ENCODE data around the gene FRAS1.
"Not testable (repeated sequence)": the region's sequence is repeated elsewhere in the genome, so short reads cannot be mapped to it uniquely, and the experiment has no call there.

FRAS1 gene

GRCh38 chr4:78174891-78175290 is 117.8 kb downstream of the FRAS1 start:
- Histone ChIP-seq H4K20me1 (ENCODE audit: insufficient read depth, low read length) (no peaks in the 10 kb centered on the region), H3K4me2 (ENCODE audit: insufficient read depth, low read length) (no peak overlapping the region), H3K27me3 (ENCODE audit: insufficient read depth, low read length, poor library complexity) (no peaks in the 10 kb centered on the region), H2AFZ (ENCODE audit: low read depth, low read length) (no peak overlapping the region), H3K9ac (ENCODE audit: low read depth, low read length) (no peak overlapping the region), H3K36me3 (ENCODE audit: insufficient read depth, low read length) (no peaks in the 10 kb centered on the region), H3K4me1 (ENCODE audit: insufficient read depth, low read length) (no peaks in the 10 kb centered on the region), H3K79me2 (ENCODE audit: insufficient read depth, low read length) (no peaks in the 10 kb centered on the region), H3K27ac (ENCODE audit: low read length) (no peak overlapping the region), H3K4me3 (ENCODE audit: low read depth in 1 of 2, low read length in 2 of 2) (no peak overlapping the region), H3K9me3 (ENCODE audit: insufficient read depth, low read length, severe bottlenecking) (no peaks in the 10 kb centered on the region)
- no peak for DNase-seq
- TF ChIP-seq EZH2 (IDR thresholded peaks at IDR 0.05; ENCODE audit: borderline replicate concordance, low read depth, low read length, severe bottlenecking): no peak
- TF ChIP-seq, protein P1, sequence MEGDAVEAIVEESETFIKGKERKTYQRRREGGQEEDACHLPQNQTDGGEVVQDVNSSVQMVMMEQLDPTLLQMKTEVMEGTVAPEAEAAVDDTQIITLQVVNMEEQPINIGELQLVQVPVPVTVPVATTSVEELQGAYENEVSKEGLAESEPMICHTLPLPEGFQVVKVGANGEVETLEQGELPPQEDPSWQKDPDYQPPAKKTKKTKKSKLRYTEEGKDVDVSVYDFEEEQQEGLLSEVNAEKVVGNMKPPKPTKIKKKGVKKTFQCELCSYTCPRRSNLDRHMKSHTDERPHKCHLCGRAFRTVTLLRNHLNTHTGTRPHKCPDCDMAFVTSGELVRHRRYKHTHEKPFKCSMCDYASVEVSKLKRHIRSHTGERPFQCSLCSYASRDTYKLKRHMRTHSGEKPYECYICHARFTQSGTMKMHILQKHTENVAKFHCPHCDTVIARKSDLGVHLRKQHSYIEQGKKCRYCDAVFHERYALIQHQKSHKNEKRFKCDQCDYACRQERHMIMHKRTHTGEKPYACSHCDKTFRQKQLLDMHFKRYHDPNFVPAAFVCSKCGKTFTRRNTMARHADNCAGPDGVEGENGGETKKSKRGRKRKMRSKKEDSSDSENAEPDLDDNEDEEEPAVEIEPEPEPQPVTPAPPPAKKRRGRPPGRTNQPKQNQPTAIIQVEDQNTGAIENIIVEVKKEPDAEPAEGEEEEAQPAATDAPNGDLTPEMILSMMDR (IDR thresholded peaks at IDR 0.05; ENCODE audit: borderline replicate concordance, extremely low read depth, low read length, poor library complexity, severe bottlenecking): no peak
- ATAC-seq (ENCODE audit: insufficient read depth, low read depth): no peak

DNA sequence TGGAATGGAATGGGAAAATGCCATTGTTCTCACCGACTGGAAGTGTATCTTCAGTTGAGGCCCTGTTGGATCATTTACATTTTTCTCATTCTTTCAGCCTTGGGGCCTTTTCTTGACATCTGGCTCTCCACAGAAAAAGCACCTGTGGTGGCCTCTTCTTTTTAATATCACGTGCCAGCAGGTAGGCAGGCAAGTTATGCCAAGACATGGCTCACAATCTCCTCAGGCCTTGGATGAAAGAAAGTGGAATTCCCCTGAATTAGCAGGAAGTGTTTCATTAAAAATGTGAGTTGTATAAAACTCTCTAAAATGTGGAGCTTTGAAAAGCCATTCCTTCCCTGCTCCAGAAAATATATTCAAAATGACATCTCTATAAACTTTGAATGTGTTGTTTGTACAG is 122.1 kb downstream of the FRAS1 start:
- no peak overlapping the region for H3K4me2 ChIP-seq (ENCODE audit: insufficient read depth, low read length)
- no peaks in the 10 kb centered on the region for H3K9me3 ChIP-seq (ENCODE audit: insufficient read depth, low read length, severe bottlenecking)
- DNase-seq (no peak), ATAC-seq (ENCODE audit: insufficient read depth, low read depth) (no peak)
- no peak overlapping the region for H3K27ac ChIP-seq (ENCODE audit: low read length)
- H4K20me1 ChIP-seq (ENCODE audit: insufficient read depth, low read length): no peaks in the 10 kb centered on the region
- H3K9ac ChIP-seq (ENCODE audit: low read depth, low read length): no peak overlapping the region
- no peaks in the 10 kb centered on the region for H3K27me3 ChIP-seq (ENCODE audit: insufficient read depth, low read length, poor library complexity)
- no peak for TF ChIP-seq EZH2 (IDR thresholded peaks at IDR 0.05; ENCODE audit: borderline replicate concordance, low read depth, low read length, severe bottlenecking)
- TF ChIP-seq, protein P1 (IDR thresholded peaks at IDR 0.05; ENCODE audit: borderline replicate concordance, extremely low read depth, low read length, poor library complexity, severe bottlenecking): no peak
- no peaks in the 10 kb centered on the region for H3K79me2 ChIP-seq (ENCODE audit: insufficient read depth, low read length)
- H3K36me3 ChIP-seq (ENCODE audit: insufficient read depth, low read length): no peaks in the 10 kb centered on the region
- H3K4me1 ChIP-seq (ENCODE audit: insufficient read depth, low read length): no peaks in the 10 kb centered on the region
- H3K4me3 ChIP-seq (ENCODE audit: low read depth in 1 of 2, low read length in 2 of 2): no peak overlapping the region
- no peak overlapping the region for H2AFZ ChIP-seq (ENCODE audit: low read depth, low read length)

DNA sequence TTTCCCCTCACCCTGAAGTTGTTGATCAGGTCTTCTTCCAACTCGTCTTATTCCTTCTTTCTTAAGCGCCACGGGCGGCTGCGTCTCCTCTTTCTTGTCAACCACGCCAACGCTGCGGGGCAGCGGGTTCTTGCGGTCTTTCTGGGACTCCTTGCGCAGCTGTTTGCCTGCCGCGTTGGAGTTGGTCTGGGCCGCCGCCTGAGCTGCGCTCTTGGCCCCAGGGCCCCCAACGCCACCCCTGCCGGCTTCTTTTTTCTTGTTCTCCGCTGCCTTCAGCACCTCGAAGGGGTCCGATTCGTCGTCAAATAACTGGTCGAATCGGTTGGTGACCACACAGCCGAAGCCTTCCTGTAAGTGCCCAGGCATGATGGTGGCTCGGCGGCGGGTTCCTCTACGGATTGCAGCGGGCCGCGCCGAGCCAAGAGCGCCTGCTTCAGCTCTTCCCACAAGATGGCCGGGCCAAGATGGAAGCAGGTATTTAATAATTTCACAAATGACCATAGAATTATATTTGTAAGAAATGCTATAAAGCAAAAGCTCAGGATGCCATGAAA is 124.6 kb downstream of the FRAS1 start:
- not testable (repeated sequence) for H3K27me3 ChIP-seq (ENCODE audit: insufficient read depth, low read length, poor library complexity); H3K9ac ChIP-seq (ENCODE audit: low read depth, low read length); H3K36me3 ChIP-seq (ENCODE audit: insufficient read depth, low read length); H3K9me3 ChIP-seq (ENCODE audit: insufficient read depth, low read length, severe bottlenecking); H3K4me2 ChIP-seq (ENCODE audit: insufficient read depth, low read length); H2AFZ ChIP-seq (ENCODE audit: low read depth, low read length); DNase-seq; ATAC-seq (ENCODE audit: insufficient read depth, low read depth); H3K4me1 ChIP-seq (ENCODE audit: insufficient read depth, low read length); H3K27ac ChIP-seq (ENCODE audit: low read length); H3K79me2 ChIP-seq (ENCODE audit: insufficient read depth, low read length); H4K20me1 ChIP-seq (ENCODE audit: insufficient read depth, low read length); H3K4me3 ChIP-seq (ENCODE audit: low read depth in 1 of 2, low read length in 2 of 2)

- Histone ChIP-seq H3K27ac (ENCODE audit: low read length) (no peak overlapping the region), H3K4me3 (ENCODE audit: low read depth in 1 of 2, low read length in 2 of 2) (no peak overlapping the region), H3K9me3 (ENCODE audit: insufficient read depth, low read length, severe bottlenecking) (no peaks in the 10 kb centered on the region), H4K20me1 (ENCODE audit: insufficient read depth, low read length) (no peaks in the 10 kb centered on the region), H3K4me2 (ENCODE audit: insufficient read depth, low read length) (no peak overlapping the region), H3K9ac (ENCODE audit: low read depth, low read length) (no peak overlapping the region), H3K36me3 (ENCODE audit: insufficient read depth, low read length) (no peaks in the 10 kb centered on the region), H3K4me1 (ENCODE audit: insufficient read depth, low read length) (no peaks in the 10 kb centered on the region), H2AFZ (ENCODE audit: low read depth, low read length) (no peak overlapping the region), H3K79me2 (ENCODE audit: insufficient read depth, low read length) (no peaks in the 10 kb centered on the region), H3K27me3 (ENCODE audit: insufficient read depth, low read length, poor library complexity) (no peaks in the 10 kb centered on the region)
- no peak for ATAC-seq (ENCODE audit: insufficient read depth, low read depth)
- no peak for DNase-seq
- TF ChIP-seq, protein P1 (IDR thresholded peaks at IDR 0.05; ENCODE audit: borderline replicate concordance, extremely low read depth, low read length, poor library complexity, severe bottlenecking): no peak
- no peak for TF ChIP-seq EZH2 (IDR thresholded peaks at IDR 0.05; ENCODE audit: borderline replicate concordance, low read depth, low read length, severe bottlenecking)
These were observed 127.5 kb downstream of the FRAS1 start for GRCh38 chr4:78184584-78184983.

Measured in DND-41 (cell line).